ENCODE results near the gene ARAP3. TPM values are rescaled to one million over a fixed set of nuclear protein-coding genes. Genes with fewer than 3 reads are reported as not detected.
A peak's percentile ranks its signal among the peaks of the same experiment; 100 is the strongest.

The ARAP3 gene
- total and polyA plus RNA-seq, 9 of the 15 experiments (the other 6 are each of a cell fraction or from before 2014, with no cell fraction given): 0.83 to 25.7 (median 6.4) TPM

DNA sequence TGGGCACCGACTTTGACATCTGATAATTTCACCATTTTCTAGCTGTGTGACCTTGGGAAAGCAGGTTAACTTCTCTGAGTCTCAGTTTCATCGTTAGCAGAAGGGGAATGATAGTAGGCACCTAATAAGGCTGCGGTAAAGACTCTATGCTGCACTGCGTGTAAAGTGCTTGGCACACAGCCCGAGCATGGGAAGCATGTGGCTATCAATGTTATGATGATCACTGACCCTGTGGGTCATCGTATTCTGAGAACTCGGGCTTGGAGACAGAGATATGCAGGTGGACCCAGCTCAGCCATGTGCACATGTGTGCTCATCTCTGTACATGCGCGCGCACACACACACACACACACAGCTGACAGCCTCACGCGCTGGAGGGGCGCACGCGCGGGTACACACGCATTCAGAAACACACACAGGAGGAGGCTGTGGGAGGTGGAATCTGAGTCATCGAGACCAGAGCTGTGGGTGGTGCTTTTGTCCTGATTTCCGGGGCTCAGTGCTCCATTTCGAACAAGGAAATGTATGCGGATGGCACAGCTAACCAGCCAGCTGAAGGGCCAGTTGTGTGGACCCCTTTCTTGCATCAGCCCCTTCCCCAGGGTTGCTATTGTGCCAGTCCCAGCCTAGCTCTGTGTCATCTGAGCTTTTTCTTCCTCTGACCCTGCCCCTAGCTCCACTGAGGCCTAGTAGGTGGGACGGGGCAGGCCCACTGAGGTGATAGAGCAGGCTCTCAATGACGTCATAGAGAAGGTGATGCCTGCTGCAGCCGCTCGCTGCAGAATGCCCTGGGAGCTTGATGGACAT lies 11.1 kb upstream of the ARAP3 start (continued):
- TF ChIP-seq, protein P1, sequence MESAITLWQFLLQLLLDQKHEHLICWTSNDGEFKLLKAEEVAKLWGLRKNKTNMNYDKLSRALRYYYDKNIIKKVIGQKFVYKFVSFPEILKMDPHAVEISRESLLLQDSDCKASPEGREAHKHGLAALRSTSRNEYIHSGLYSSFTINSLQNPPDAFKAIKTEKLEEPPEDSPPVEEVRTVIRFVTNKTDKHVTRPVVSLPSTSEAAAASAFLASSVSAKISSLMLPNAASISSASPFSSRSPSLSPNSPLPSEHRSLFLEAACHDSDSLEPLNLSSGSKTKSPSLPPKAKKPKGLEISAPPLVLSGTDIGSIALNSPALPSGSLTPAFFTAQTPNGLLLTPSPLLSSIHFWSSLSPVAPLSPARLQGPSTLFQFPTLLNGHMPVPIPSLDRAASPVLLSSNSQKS (CRISPR knock-in tag; IDR thresholded peaks at IDR 0.05): no peak
- TF ChIP-seq, protein P2, sequence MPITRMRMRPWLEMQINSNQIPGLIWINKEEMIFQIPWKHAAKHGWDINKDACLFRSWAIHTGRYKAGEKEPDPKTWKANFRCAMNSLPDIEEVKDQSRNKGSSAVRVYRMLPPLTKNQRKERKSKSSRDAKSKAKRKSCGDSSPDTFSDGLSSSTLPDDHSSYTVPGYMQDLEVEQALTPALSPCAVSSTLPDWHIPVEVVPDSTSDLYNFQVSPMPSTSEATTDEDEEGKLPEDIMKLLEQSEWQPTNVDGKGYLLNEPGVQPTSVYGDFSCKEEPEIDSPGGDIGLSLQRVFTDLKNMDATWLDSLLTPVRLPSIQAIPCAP (CRISPR knock-in tag; IDR thresholded peaks at IDR 0.05; ENCODE audit: borderline replicate concordance): 0 out of 2 replicates have a peak, but pooled peaks have one; percentile 84
- TF ChIP-seq HSF4 (CRISPR knock-in tag; IDR thresholded peaks at IDR 0.05; ENCODE audit: borderline replicate concordance): no peak
- no peak for TF ChIP-seq MAZ (CRISPR knock-in tag; conservative IDR thresholded peaks at IDR 0.05 in 1 of 2, IDR thresholded peaks at IDR 0.05 in 1 of 2)
- no peak for TF ChIP-seq ETS2 (tag; IDR thresholded peaks at IDR 0.05; ENCODE audit: borderline replicate concordance, poor library complexity, severe bottlenecking)
- no peak for TF ChIP-seq LEF1 (IDR thresholded peaks at IDR 0.05)
- TF ChIP-seq ZNF239 (CRISPR knock-in tag; IDR thresholded peaks at IDR 0.05): peak; percentile 99
- no peak for TF ChIP-seq RREB1 (CRISPR knock-in tag; IDR thresholded peaks at IDR 0.05)
- TF ChIP-seq ZNF384 (IDR thresholded peaks at IDR 0.05; ENCODE audit: low read depth, low read length): no peak
- no peak for TF ChIP-seq POLR2G (IDR thresholded peaks at IDR 0.05; ENCODE audit: low read depth, low read length)
- TF ChIP-seq ZNF212 (CRISPR knock-in tag; IDR thresholded peaks at IDR 0.05): no peak
- TF ChIP-seq ZNF23 (CRISPR knock-in tag; IDR thresholded peaks at IDR 0.05): no peak
- TF ChIP-seq ZNF143 (CRISPR knock-in tag; IDR thresholded peaks at IDR 0.05): no peak
- TF ChIP-seq GATAD2B (IDR thresholded peaks at IDR 0.05; ENCODE audit: borderline replicate concordance): no peak
- TF ChIP-seq ZNF431 (CRISPR knock-in tag; IDR thresholded peaks at IDR 0.05): peak; percentile 85
- TF ChIP-seq ZNF699 (CRISPR knock-in tag; IDR thresholded peaks at IDR 0.05; ENCODE audit: insufficient replicate concordance): no peak
- no peak for TF ChIP-seq ZNF165 (CRISPR knock-in tag; IDR thresholded peaks at IDR 0.05; ENCODE audit: borderline replicate concordance)
- TF ChIP-seq MTF1 (CRISPR knock-in tag; IDR thresholded peaks at IDR 0.05; ENCODE audit: borderline replicate concordance): no peak
- no peak for TF ChIP-seq RBM34 (IDR thresholded peaks at IDR 0.05; ENCODE audit: borderline replicate concordance, insufficient read depth, low read length)
- TF ChIP-seq ARID2 (IDR thresholded peaks at IDR 0.05): no peak
- no peak for TF ChIP-seq ZNF354B (CRISPR knock-in tag; IDR thresholded peaks at IDR 0.05)

Data from K562 (cell line).